Smooth muscle cell (in vitro differentiated cells): ENCODE results near the gene XKR7. TPM values are rescaled to one million over a fixed set of nuclear protein-coding genes. Genes with fewer than 3 reads are reported as not detected.

Experiments
- DNase-seq: peaks from one replicate; lab custom pipeline; 2025; ENCODE audit not compliant: unreplicated experiment; lab: John Stamatoyannopoulos, UW
- H2AFZ ChIP-seq: fragments of 200-600 bp; sonication (generic); 2 replicates; pipeline ENCODE4 v1.6.0; 2016; ENCODE audit warnings: antibody characterized with exemption, low read depth, mild to moderate bottlenecking
- H3F3A ChIP-seq: fragments of 200-600 bp; sonication (generic); 2 replicates; pipeline ENCODE4 v1.6.0; 2017; ENCODE audit warnings: antibody characterized with exemption, low read depth
- H3K27ac ChIP-seq: fragments of 200-600 bp; sonication (generic); 2 replicates; pipeline ENCODE4 v1.5.1; 2016; ENCODE audit warnings: low read depth, mild to moderate bottlenecking
- H3K27me3 ChIP-seq: fragments of 200-600 bp; sonication (generic); 2 replicates; pipeline ENCODE4 v1.6.1; 2016; ENCODE audit warnings: low read depth, mild to moderate bottlenecking
- H3K36me3 ChIP-seq: fragments of 200-600 bp; sonication (generic); 2 replicates; pipeline ENCODE4 v1.5.1; 2016; ENCODE audit warnings: low read depth
- H3K4me1 ChIP-seq: fragments of 200-600 bp; sonication (generic); 2 replicates; pipeline ENCODE4 v1.5.1; 2016; ENCODE audit warnings: low read depth
- H3K4me2 ChIP-seq: fragments of 200-600 bp; sonication (generic); 2 replicates; pipeline ENCODE4 v1.6.0; 2016; ENCODE audit warnings: mild to moderate bottlenecking
- H3K4me3 ChIP-seq: fragments of 200-600 bp; sonication (generic); 2 replicates; pipeline ENCODE4 v1.5.1; 2016; ENCODE audit warnings: mild to moderate bottlenecking
- H3K79me2 ChIP-seq: fragments of 200-600 bp; sonication (generic); 2 replicates; pipeline ENCODE4 v1.6.0; 2016; ENCODE audit warnings: low read depth, mild to moderate bottlenecking
- H3K9ac ChIP-seq: fragments of 200-600 bp; sonication (generic); 2 replicates; pipeline ENCODE4 v1.6.0; 2016; ENCODE audit warnings: low read depth
- H3K9me3 ChIP-seq: fragments of 200-600 bp; sonication (generic); replicated peaks from 2 replicates; pipeline ENCODE4 v1.5.1; 2016; ENCODE audit warnings: low read depth
- H4K20me1 ChIP-seq: fragments of 200-600 bp; sonication (generic); 2 replicates; pipeline ENCODE4 v1.6.0; 2016; ENCODE audit warnings: low read depth
- whole genome bisulfite sequencing: methylation state at CpG from one replicate; pipeline ENCODE4 v1.1.7; 2016; ENCODE audit warnings: low lambda C conversion rate; 5-methylcytosine and 5-hydroxymethylcytosine counted together
- polyA plus RNA-seq: library from polyadenylated mRNA; unstranded; fragments of >200 nt; fragmentation: Nextera tagmentation; extraction: Ambion mirVana; gene quantifications from 2 replicates; pipeline ENCODE4 v1.2.1, GENCODE V29; 2016
- total RNA-seq: library from RNA; depleted of rRNA; stranded (reverse); fragments of >200 nt; gene quantifications from 2 replicates; pipeline ENCODE4 v1.2.3, GENCODE V29; 2014
- TF ChIP-seq, protein P1 (sequence below): fragments of 200-600 bp; sonication (generic); IDR thresholded peaks from 2 replicates; pipeline ENCODE4 v1.5.1; 2017; ENCODE audit warnings: borderline replicate concordance, mild to moderate bottlenecking, antibody characterized with exemption; ENCODE audit not compliant: insufficient read depth, poor library complexity, severe bottlenecking

The XKR7 gene
- total and polyA plus RNA-seq, 2 experiments from 2014 or later = not detected

GRCh38 chr20:32019563-32020463 lies 51.9 kb downstream of the XKR7 start:
- Histone ChIP-seq H3K27ac (no peak overlapping the region), H3K4me2 (peak overlapping the region; percentile 85), H4K20me1 (no peaks in the 10 kb centered on the region), H3F3A (peaks cover 8% of the 10 kb centered on the region), H3K9ac (no peak overlapping the region), H3K79me2 (no peaks in the 10 kb centered on the region), H3K4me1 (peaks cover 4% of the 10 kb centered on the region), H3K36me3 (no peaks in the 10 kb centered on the region), H3K27me3 (peaks cover 67% of the 10 kb centered on the region), H3K4me3 (no peak overlapping the region), H3K9me3 (no peaks in the 10 kb centered on the region), H2AFZ (no peak overlapping the region)
- DNase-seq = no peak
- TF ChIP-seq, protein P1, sequence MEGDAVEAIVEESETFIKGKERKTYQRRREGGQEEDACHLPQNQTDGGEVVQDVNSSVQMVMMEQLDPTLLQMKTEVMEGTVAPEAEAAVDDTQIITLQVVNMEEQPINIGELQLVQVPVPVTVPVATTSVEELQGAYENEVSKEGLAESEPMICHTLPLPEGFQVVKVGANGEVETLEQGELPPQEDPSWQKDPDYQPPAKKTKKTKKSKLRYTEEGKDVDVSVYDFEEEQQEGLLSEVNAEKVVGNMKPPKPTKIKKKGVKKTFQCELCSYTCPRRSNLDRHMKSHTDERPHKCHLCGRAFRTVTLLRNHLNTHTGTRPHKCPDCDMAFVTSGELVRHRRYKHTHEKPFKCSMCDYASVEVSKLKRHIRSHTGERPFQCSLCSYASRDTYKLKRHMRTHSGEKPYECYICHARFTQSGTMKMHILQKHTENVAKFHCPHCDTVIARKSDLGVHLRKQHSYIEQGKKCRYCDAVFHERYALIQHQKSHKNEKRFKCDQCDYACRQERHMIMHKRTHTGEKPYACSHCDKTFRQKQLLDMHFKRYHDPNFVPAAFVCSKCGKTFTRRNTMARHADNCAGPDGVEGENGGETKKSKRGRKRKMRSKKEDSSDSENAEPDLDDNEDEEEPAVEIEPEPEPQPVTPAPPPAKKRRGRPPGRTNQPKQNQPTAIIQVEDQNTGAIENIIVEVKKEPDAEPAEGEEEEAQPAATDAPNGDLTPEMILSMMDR = no peak
- 54% methylated on average over 11 of the region's 11 CpGs for WGBS

DNA sequence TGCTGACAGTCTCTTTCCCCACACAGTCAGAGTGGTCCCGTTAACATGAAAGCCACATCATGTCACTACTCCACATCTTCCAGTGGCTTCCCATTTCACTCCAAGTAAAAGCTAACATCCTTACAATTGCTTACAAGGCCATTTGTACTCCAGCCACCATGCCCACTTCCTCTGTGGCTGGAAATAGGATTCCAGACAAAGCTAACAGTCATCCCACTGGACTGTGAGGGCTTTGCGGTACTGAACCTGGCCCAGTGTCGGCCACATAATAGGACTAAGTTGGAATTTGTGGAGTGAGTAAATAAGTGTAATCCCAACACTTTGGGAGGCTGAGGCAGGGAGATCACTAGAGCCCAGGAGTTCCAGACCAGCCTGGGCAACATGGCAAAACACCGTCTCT lies 53.1 kb downstream of the XKR7 start:
- Histone ChIP-seq H2AFZ (no peak overlapping the region), H3K9me3 (no peaks in the 10 kb centered on the region), H3K4me2 (no peak overlapping the region), H3K27ac (no peak overlapping the region), H3K4me3 (no peak overlapping the region), H3K9ac (no peak overlapping the region), H4K20me1 (no peaks in the 10 kb centered on the region), H3K27me3 (peaks cover 69% of the 10 kb centered on the region), H3K79me2 (no peaks in the 10 kb centered on the region), H3F3A (peaks cover 8% of the 10 kb centered on the region), H3K4me1 (peaks cover 4% of the 10 kb centered on the region), H3K36me3 (no peaks in the 10 kb centered on the region)
- DNase-seq = no peak
- 62% methylated on average over 4 of the region's 4 CpGs for WGBS
- TF ChIP-seq, protein P1 = no peak

- no peaks in the 10 kb centered on the region for H3K9me3 ChIP-seq
- WGBS = 90% methylated on average over 6 of the region's 6 CpGs
- H4K20me1 ChIP-seq = no peaks in the 10 kb centered on the region
- no peak overlapping the region for H2AFZ ChIP-seq
- TF ChIP-seq, protein P1 = no peak
- H3F3A ChIP-seq = no peaks in the 10 kb centered on the region
- no peak overlapping the region for H3K9ac ChIP-seq
- no peaks in the 10 kb centered on the region for H3K36me3 ChIP-seq
- no peak overlapping the region for H3K27ac ChIP-seq
- H3K4me2 ChIP-seq = no peak overlapping the region
- peaks cover 37% of the 10 kb centered on the region for H3K27me3 ChIP-seq
- H3K4me1 ChIP-seq = no peaks in the 10 kb centered on the region
- no peaks in the 10 kb centered on the region for H3K79me2 ChIP-seq
- DNase-seq = no peak
- H3K4me3 ChIP-seq = no peak overlapping the region
Observed at GRCh38 chr20:32024683-32025295, 56.8 kb downstream of the XKR7 start.
